ENCODE measurements around the gene RHOF. TPM values are rescaled to one million over a fixed set of nuclear protein-coding genes. Genes with fewer than 3 reads are reported as not detected.
A peak's percentile ranks its signal among the peaks of the same experiment; 100 is the strongest.

The RHOF gene
- total and polyA plus RNA-seq, 2 of the 13 experiments (the other 11 are each of a cell fraction or from before 2014, with no cell fraction given) = 14.6 to 32.2 TPM

- TF ChIP-seq TIGD3 (CRISPR knock-in tag; IDR thresholded peaks at IDR 0.05; ENCODE audit: borderline replicate concordance) (no peak), MXD4 (CRISPR knock-in tag; IDR thresholded peaks at IDR 0.05) (peak; percentile 52; the same call in 1 of the 2 replicates), ZEB1 (IDR thresholded peaks at IDR 0.05; ENCODE audit: insufficient replicate concordance, low read depth) (no peak), ZFY (CRISPR knock-in tag; IDR thresholded peaks at IDR 0.05) (peak; percentile 54), RNF2 (conservative IDR thresholded peaks at IDR 0.05; ENCODE audit: low read depth) (no peak), ZBTB2 (CRISPR knock-in tag; IDR thresholded peaks at IDR 0.05; ENCODE audit: low read depth) (no peak; the same call in 1 of the 2 replicates), ZNF570 (CRISPR knock-in tag; IDR thresholded peaks at IDR 0.05; ENCODE audit: borderline replicate concordance) (0 out of 2 replicates have a peak, but pooled peaks have one; percentile 61), NFKBIZ (CRISPR knock-in tag; IDR thresholded peaks at IDR 0.05) (peak; percentile 64; the same call in 1 of the 2 replicates), MEF2D (CRISPR knock-in tag; IDR thresholded peaks at IDR 0.05) (peak; percentile 63; the same call in 1 of the 2 replicates), TBX2 (CRISPR knock-in tag; IDR thresholded peaks at IDR 0.05; ENCODE audit: borderline replicate concordance) (peak; percentile 89), CENPX (CRISPR knock-in tag; IDR thresholded peaks at IDR 0.05) (no peak), ZBTB38 (CRISPR knock-in tag; IDR thresholded peaks at IDR 0.05) (no peak; the same call in none of the 2 replicates), ZBTB44 (CRISPR knock-in tag; IDR thresholded peaks at IDR 0.05) (no peak), FOXK2 (IDR thresholded peaks at IDR 0.05) (0 out of 2 replicates have a peak, but pooled peaks have one; percentile 33), ZSCAN25 (CRISPR knock-in tag; IDR thresholded peaks at IDR 0.05) (peak; percentile 47; the same call in 1 of the 2 replicates), GZF1 (CRISPR knock-in tag; IDR thresholded peaks at IDR 0.05) (no peak), ZNF230 (CRISPR knock-in tag; IDR thresholded peaks at IDR 0.05) (no peak), ZUFSP (CRISPR knock-in tag; IDR thresholded peaks at IDR 0.05; ENCODE audit: borderline replicate concordance) (no peak), MED13 (CRISPR knock-in tag; IDR thresholded peaks at IDR 0.05) (peak; percentile 52; the same call in 1 of the 2 replicates), ZNF713 (CRISPR knock-in tag; IDR thresholded peaks at IDR 0.05) (no peak), ELK4 (CRISPR knock-in tag; IDR thresholded peaks at IDR 0.05; ENCODE audit: borderline replicate concordance) (no peak), ARHGAP35 (CRISPR knock-in tag; IDR thresholded peaks at IDR 0.05; ENCODE audit: borderline replicate concordance) (no peak)
These were observed 3.6 kb upstream of the RHOF start (continued) for GRCh38 chr12:121796855-121797751.

All from HepG2 (cell line).